DND-41 (cell line): ENCODE data around the gene USF2.
A peak's percentile ranks its signal among the peaks of the same experiment; 100 is the strongest.

Experiments
- ATAC-seq: fragments of 200-7000 bp; cut with Tn5 transposase; 3 replicates; pipeline ENCODE4 v1.9.1; 2021; ENCODE audit warnings: low read depth; ENCODE audit not compliant: insufficient read depth
- DNase-seq: peaks from one replicate; pipeline ENCODE4 v3.0.0-alpha.2; 2020
- H2AFZ ChIP-seq: 2 replicates; pipeline ENCODE4 v1.6.0; 2012; ENCODE audit warnings: low read depth, low read length
- H3K27ac ChIP-seq: 2 replicates; pipeline ENCODE4 v1.5.1; 2012; ENCODE audit warnings: low read length, inconsistent platforms
- H3K27me3 ChIP-seq: fragments of 200-600 bp; sonication (generic); 2 replicates; pipeline ENCODE4 v1.6.0; 2012; ENCODE audit warnings: low read length, mild to moderate bottlenecking, inconsistent platforms; ENCODE audit not compliant: insufficient read depth, poor library complexity
- H3K36me3 ChIP-seq: 2 replicates; pipeline ENCODE4 v1.5.1; 2012; ENCODE audit warnings: low read length, inconsistent platforms; ENCODE audit not compliant: insufficient read depth
- H3K4me1 ChIP-seq: 2 replicates; pipeline ENCODE4 v1.5.1; 2012; ENCODE audit warnings: mild to moderate bottlenecking, low read length; ENCODE audit not compliant: insufficient read depth
- H3K4me2 ChIP-seq: 2 replicates; pipeline ENCODE4 v1.6.0; 2012; ENCODE audit warnings: mild to moderate bottlenecking, moderate library complexity, low read length, inconsistent platforms; ENCODE audit not compliant: insufficient read depth
- H3K4me3 ChIP-seq, 2 experiments: fragments of 200-600 bp in 1 of 2; shearing (Covaris generic) in 1 of 2; 2 replicates each; pipeline ENCODE4 v1.5.1; 2012 to 2016; ENCODE audit warnings: inconsistent platforms in 2 of 2, low read length in 2 of 2, mild to moderate bottlenecking in 2 of 2, low read depth in 1 of 2, moderate library complexity in 1 of 2
- H3K79me2 ChIP-seq: 2 replicates; pipeline ENCODE4 v1.6.0; 2012; ENCODE audit warnings: low read length, inconsistent platforms; ENCODE audit not compliant: insufficient read depth
- H3K9ac ChIP-seq: 2 replicates; pipeline ENCODE4 v1.6.0; 2012; ENCODE audit warnings: low read depth, mild to moderate bottlenecking, inconsistent platforms, low read length, moderate library complexity
- H3K9me3 ChIP-seq: 2 replicates; pipeline ENCODE4 v1.5.1; 2012; ENCODE audit warnings: low read length, moderate library complexity, mild to moderate bottlenecking, inconsistent platforms; ENCODE audit not compliant: insufficient read depth, severe bottlenecking
- H4K20me1 ChIP-seq: 2 replicates; pipeline ENCODE4 v1.6.0; 2012; ENCODE audit warnings: low read length; ENCODE audit not compliant: insufficient read depth
- CTCF ChIP-seq: IDR thresholded peaks from 2 replicates; pipeline ENCODE4 v1.5.1; 2012; ENCODE audit warnings: borderline replicate concordance, low read length, moderate library complexity, mild to moderate bottlenecking; ENCODE audit not compliant: poor library complexity, severe bottlenecking; ENCODE audit errors: extremely low read depth
- EZH2 ChIP-seq: IDR thresholded peaks from 3 replicates; pipeline ENCODE4 v1.6.1; 2012; ENCODE audit warnings: borderline replicate concordance, low read depth, mild to moderate bottlenecking, moderate library complexity, low read length, inconsistent platforms; ENCODE audit not compliant: severe bottlenecking

Gene USF2

GRCh38 chr19:35279985-35280821 lies 11.4 kb downstream of the USF2 start:
- Histone ChIP-seq H3K4me3 (no peak overlapping the region), H3K9me3 (no peaks in the 10 kb centered on the region), H3K4me2 (no peak overlapping the region), H3K4me1 (no peaks in the 10 kb centered on the region), H4K20me1 (peaks cover 32% of the 10 kb centered on the region), H2AFZ (no peak overlapping the region), H3K27me3 (no peaks in the 10 kb centered on the region), H3K27ac (no peak overlapping the region), H3K9ac (no peak overlapping the region), H3K79me2 (0 out of 2 replicates have a peak, but pooled peaks cover 2% of the 10 kb centered on the region), H3K36me3 (peaks cover 42% of the 10 kb centered on the region)
- ATAC-seq (peak; percentile 20), DNase-seq (no peak)
- TF ChIP-seq CTCF (no peak), EZH2 (no peak)

GRCh38 chr19:35281303-35281702 lies 12.5 kb downstream of the USF2 start:
- Histone ChIP-seq H3K27ac (no peak overlapping the region), H3K4me3 (no peak overlapping the region), H3K9me3 (no peaks in the 10 kb centered on the region), H2AFZ (no peak overlapping the region), H3K4me1 (no peaks in the 10 kb centered on the region), H3K79me2 (no peaks in the 10 kb centered on the region), H3K27me3 (no peaks in the 10 kb centered on the region), H4K20me1 (peaks cover 30% of the 10 kb centered on the region), H3K9ac (no peak overlapping the region), H3K4me2 (no peak overlapping the region), H3K36me3 (peaks cover 31% of the 10 kb centered on the region)
- DNase-seq (no peak), ATAC-seq (peak; percentile 33; the same call in 2 of the 3 replicates)
- TF ChIP-seq EZH2 (no peak), CTCF (no peak)

- Histone ChIP-seq H3K4me3 (no peak overlapping the region), H3K9me3 (no peaks in the 10 kb centered on the region), H4K20me1 (peaks cover 6% of the 10 kb centered on the region; the same call in 1 of the 2 replicates), H3K4me2 (no peak overlapping the region), H3K27me3 (no peaks in the 10 kb centered on the region), H3K9ac (no peak overlapping the region), H3K79me2 (no peaks in the 10 kb centered on the region), H3K4me1 (no peaks in the 10 kb centered on the region), H3K27ac (no peak overlapping the region), H3K36me3 (0 out of 2 replicates have a peak, but pooled peaks cover under 1% of the 10 kb centered on the region), H2AFZ (no peak overlapping the region)
- TF ChIP-seq EZH2 (no peak), CTCF (no peak)
- ATAC-seq (no peak), DNase-seq (no peak)
These were observed 15.7 kb downstream of the USF2 start for GRCh38 chr19:35284153-35285094.
